HG03280 (cell line): Measurements from ENCODE around the gene LCT.
A peak's percentile ranks its signal among the peaks of the same experiment; 100 is the strongest.
"Not testable (repeated sequence)": the region's sequence is repeated elsewhere in the genome, so short reads cannot be mapped to it uniquely, and the experiment has no call there.

Source experiments
- ATAC-seq: cut with Tn5 transposase; IDR thresholded peaks from one replicate; pipeline ENCODE4 v1.9.1; 2021; ENCODE audit warnings: mild to moderate bottlenecking, moderate library complexity; ENCODE audit not compliant: unreplicated experiment

Gene LCT

GRCh38 chr2:135798275-135798705 lies 38.7 kb downstream of the LCT start:
- ATAC-seq = no peak

- ATAC-seq = peak; percentile 81
Measured at GRCh38 chr2:135797497-135798274, 39.3 kb downstream of the LCT start.

DNA sequence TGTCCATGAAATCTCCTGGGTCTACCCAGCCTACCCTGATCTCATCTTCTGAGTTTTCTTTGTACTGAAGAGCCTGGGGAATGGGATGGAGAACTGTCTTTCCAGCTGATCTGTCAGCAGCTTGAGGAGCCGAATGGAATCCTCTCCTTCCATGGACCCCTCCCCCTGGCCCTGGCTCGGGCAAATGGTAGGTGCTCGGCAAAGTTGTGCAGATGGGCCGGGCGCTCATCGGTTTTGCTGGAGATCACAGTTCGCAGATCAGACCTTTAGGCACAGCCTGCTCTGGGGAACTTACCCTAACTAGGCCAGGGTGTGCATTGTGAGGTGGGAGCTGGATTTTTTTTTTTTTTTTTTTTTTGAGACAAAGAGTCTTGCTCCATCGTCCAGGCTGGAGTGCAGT lies 40.4 kb downstream of the LCT start:
- ATAC-seq = no peak

- ATAC-seq = not testable (repeated sequence)
Measured at GRCh38 chr2:135795641-135796040, 41.3 kb downstream of the LCT start.

DNA sequence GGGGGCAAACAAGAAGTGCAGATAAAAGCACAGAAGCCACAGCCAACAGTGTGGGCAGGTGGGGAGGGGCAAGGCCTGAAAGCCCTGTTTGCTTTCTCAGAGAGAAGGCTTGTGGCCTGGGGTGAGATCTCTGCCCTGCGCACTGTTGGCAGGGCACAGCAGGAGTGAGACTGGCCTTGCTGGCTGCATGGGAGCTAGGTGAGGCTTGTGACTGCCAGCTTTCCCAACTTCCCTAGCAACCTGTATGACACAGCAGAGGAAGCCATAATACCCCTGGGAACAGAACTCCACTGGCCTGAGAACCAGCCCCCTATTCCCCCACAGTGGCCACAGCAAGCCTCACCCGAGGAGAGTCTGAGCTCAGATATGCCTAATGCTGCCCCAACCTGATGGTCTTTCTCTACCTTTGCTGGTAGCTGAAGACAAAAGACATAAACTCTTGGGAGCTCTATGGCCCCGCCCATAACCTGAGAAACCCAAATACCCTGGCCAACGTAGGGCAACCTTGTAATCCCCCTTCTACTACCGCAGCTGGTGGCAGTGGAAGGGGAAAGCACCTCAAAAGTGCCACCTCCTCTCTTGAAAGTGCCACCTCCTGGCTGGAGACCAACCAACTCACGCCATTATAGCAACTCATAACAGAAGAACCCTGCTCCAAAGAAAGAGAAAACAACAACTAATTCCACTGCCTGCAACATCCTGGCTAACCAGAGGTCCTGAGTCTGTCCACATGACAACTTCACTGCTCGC lies 44.4 kb downstream of the LCT start:
- no peak for ATAC-seq

DNA sequence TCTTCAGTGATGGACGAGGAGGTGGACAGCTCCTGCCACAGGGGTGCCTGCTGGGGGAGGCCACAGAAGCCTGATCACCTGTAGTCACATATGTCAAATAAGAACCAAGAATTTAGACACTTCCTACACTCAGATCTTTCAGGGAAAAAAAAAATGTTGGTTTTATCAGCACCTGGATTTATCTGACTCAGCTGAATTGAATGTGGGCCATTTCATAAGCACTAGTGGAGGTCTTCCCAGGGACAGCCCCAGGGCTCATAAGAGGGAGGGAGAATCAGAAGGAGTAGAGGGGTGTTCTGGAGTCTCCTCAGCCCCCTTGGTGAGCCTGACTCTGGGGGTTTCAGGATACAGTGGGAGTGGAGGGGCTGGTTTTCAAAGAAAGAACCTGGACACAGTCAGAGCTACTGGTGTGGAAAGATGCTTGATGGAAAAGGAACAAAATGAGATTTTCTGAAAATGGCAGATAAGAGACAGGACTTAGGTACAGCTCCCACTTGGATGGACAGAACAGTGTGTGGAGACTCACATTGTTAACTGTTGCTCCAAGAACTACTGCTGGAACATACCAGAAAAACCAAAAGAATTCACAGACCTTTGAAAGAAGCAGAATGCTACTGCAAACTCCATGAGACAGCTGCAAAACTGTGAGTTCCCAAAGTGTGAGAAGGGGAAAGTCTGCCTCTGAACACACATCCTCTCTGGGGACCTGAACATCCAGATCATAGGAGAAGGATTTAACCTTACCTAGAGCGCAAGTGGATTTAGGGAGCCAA lies 45.4 kb downstream of the LCT start:
- ATAC-seq = no peak

DNA sequence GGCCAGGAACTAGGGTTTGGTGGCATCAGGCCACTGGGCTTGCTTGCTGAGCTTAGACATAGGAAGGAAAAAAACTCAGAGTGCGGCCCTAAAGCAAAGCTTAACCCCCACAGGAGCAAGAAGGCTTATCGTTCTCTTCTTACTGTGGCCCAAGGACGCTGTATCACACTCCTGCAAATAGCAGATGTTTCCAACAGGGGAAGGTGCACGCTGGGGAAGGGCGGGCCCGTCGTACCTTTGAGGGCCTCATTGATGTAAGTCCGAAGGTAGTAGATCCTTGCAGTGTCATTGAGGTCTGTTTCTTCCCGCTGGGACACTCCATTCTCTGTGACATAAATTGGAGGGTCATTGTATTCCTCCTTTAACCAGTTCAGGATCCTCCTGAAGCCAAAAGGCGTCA lies 46.6 kb downstream of the LCT start:
- no peak for ATAC-seq

- no peak for ATAC-seq
Measured at GRCh38 chr2:135786823-135787222, 50.2 kb downstream of the LCT start.

GRCh38 chr2:135785032-135785431 lies 52.0 kb downstream of the LCT start:
- no peak for ATAC-seq

DNA sequence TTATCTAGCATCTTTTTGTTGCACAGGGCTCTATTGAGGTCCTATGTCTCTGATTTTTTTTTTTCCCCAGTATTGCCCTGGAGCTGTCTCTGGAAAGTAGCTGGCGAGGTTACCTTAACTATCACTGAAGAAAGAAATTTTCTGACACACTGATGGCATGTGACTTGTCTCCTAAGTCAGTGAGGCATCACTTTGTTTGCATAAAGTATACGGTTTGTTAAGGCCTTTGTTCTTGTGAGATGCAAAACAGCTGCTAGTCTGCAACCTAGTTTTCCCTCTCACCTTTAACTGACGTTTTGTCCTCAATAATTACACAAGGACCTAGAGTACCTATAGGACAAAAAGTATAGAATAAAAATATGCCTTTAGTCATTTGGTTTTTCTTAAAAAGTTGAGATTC lies 53.5 kb downstream of the LCT start:
- no peak for ATAC-seq

DNA sequence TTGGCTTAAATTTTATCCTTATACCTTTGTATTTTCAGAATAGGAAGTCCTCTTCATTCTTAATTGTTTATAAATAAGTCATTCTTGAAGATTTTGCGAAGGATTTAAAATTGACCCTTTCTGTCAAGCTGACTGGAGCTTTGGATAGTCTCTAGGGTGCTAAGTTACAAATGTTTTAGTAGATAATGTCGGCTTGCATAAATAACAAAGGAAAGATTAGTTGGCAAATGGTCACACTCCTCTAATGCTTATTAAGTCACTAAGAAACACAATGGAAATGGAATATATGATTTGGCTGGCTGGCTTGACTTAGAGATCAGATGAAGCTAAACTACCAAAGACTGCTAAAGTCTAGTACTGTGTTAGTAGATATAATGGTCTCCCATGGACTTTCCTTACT lies 54.8 kb downstream of the LCT start:
- no peak for ATAC-seq

GRCh38 chr2:135776367-135776766 lies 60.6 kb downstream of the LCT start:
- ATAC-seq = no peak

GRCh38 chr2:135775420-135775819 lies 61.6 kb downstream of the LCT start:
- ATAC-seq = no peak

DNA sequence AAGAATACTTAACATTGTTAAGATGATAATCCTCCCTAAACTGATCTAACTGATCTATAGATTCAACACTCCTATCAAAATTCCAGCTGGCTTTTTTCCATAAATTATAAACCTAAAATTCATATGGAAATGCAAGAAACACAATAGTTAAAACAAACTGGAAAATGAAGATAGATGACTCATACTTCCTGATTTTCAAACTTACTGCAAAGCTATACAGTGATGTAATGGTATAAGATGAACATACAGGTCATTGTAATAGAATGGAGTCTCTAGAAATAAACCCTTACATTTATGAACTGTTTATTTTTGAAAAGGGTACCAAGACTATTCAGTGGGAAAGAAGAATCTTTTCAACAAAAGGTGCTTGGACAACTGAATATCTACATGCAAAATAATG lies 63.1 kb downstream of the LCT start:
- no peak for ATAC-seq

GRCh38 chr2:135773319-135773718 lies 63.7 kb downstream of the LCT start:
- no peak for ATAC-seq

GRCh38 chr2:135768863-135769262 lies 68.1 kb downstream of the LCT start:
- no peak for ATAC-seq

DNA sequence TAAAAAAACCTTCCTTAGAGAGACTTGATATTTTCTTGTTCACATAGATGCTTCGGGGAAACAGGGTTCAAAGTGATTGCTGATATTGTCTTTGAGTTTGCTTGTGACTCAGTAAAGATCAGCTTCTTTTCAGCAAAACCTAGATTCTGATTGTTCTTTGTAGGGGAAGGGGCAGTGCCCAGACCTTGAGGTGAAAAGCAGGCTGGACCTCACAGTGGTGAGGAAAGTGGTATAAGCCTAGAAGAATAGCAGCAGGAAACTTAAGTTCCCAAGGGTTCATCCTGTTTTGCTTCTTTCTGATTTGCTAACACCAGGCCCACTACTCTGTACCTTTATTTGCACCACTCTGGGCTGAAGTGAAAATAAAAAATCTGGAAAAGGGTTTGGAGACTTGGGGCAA lies 74.5 kb downstream of the LCT start:
- ATAC-seq = no peak

GRCh38 chr2:135762022-135762421 lies 75.0 kb downstream of the LCT start:
- no peak for ATAC-seq

GRCh38 chr2:135756692-135757091 lies 80.3 kb downstream of the LCT start:
- no peak for ATAC-seq

DNA sequence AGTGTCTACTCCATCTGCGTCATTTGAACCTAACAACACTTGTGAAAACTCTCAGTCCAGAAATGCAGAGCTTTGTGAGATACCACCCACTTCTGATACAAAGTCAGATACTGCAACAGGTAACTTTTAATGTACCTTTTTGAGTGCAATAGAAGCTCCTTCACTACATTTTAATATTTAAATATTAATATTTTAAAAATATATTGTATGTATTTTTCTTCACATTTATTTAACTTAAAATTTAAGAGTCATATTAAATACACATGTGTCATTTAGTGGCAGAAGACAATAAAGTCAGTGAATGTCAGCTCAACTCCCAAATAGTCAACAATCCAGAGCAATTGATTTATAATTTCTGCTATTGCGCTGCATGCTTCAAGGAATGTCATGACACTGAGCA lies 81.4 kb downstream of the LCT start:
- ATAC-seq = no peak

- ATAC-seq = no peak
Measured at GRCh38 chr2:135745545-135745944, 91.4 kb downstream of the LCT start.
